SHP77 treated with DMSO at 0.1 percent for 48 hours (cell line): ENCODE results near the gene DAPK1.

Experiments used
- DNase-seq: peaks from one replicate; lab custom pipeline; 2025; lab: John Stamatoyannopoulos, UW

Gene DAPK1

GRCh38 chr9:87569008-87569509 is 71.4 kb downstream of the DAPK1 start:
- no peak for DNase-seq

GRCh38 chr9:87569518-87569917 is 71.9 kb downstream of the DAPK1 start:
- DNase-seq, result no peak

GRCh38 chr9:87570000-87570908 is 72.6 kb downstream of the DAPK1 start:
- no peak for DNase-seq

GRCh38 chr9:87572719-87573118 is 75.1 kb downstream of the DAPK1 start:
- no peak for DNase-seq

- DNase-seq, result no peak
Measured at GRCh38 chr9:87573841-87574342, 76.2 kb downstream of the DAPK1 start.

- no peak for DNase-seq
Measured at GRCh38 chr9:87577746-87578145, 80.1 kb downstream of the DAPK1 start.

- DNase-seq, result no peak
Measured at GRCh38 chr9:87578625-87579024, 81.0 kb downstream of the DAPK1 start.

GRCh38 chr9:87579781-87580541 is 82.3 kb downstream of the DAPK1 start:
- DNase-seq, result no peak

GRCh38 chr9:87580941-87581438 is 83.3 kb downstream of the DAPK1 start:
- no peak for DNase-seq

- DNase-seq, result no peak
Measured at GRCh38 chr9:87581513-87581912, 83.8 kb downstream of the DAPK1 start.

GRCh38 chr9:87581949-87582637 is 84.4 kb downstream of the DAPK1 start:
- DNase-seq, result no peak

- no peak for DNase-seq
Measured at GRCh38 chr9:87584326-87584725, 86.7 kb downstream of the DAPK1 start.

GRCh38 chr9:87585123-87585855 is 87.6 kb downstream of the DAPK1 start:
- no peak for DNase-seq

GRCh38 chr9:87586731-87587355 is 89.2 kb downstream of the DAPK1 start:
- DNase-seq, result no peak

GRCh38 chr9:87587356-87587745 is 89.7 kb downstream of the DAPK1 start:
- no peak for DNase-seq

- DNase-seq, result no peak
Measured at GRCh38 chr9:87587864-87588263, 90.2 kb downstream of the DAPK1 start.

GRCh38 chr9:87588339-87588738 is 90.7 kb downstream of the DAPK1 start:
- no peak for DNase-seq

GRCh38 chr9:87590996-87591395 is 93.3 kb downstream of the DAPK1 start:
- no peak for DNase-seq

- no peak for DNase-seq
Measured at GRCh38 chr9:87592554-87593358, 95.1 kb downstream of the DAPK1 start.
